PFSK-1 (cell line): ENCODE measurements around the gene SLC35B4.

ENCODE experiments used
- FOXP2 ChIP-seq: optimal IDR thresholded peaks from 2 replicates; pipeline ENCODE3; 2011; ENCODE audit warnings: borderline replicate concordance, control low read depth, inconsistent platforms; ENCODE audit not compliant: insufficient read depth; ENCODE audit errors: extremely low read length, extremely low read depth
- POLR2AphosphoS5 ChIP-seq: IDR thresholded peaks from 2 replicates; pipeline ENCODE4 v1.6.1; 2012; ENCODE audit warnings: low read depth, mild to moderate bottlenecking, control low read depth, low read length, moderate library complexity
- REST ChIP-seq, 2 experiments: IDR thresholded peaks; 2 replicates each; pipeline versions ENCODE4 v1.6.1 to v1.8.0; 2011 to 2012; ENCODE audit warnings: low read depth in 2 of 2, low read length in 2 of 2, control low read depth in 1 of 2, inconsistent platforms in 1 of 2, mild to moderate bottlenecking in 1 of 2, moderate library complexity in 1 of 2; ENCODE audit not compliant: insufficient read depth in 1 of 2
- SIN3A ChIP-seq: IDR thresholded peaks from 2 replicates; pipeline ENCODE4 v1.6.1; 2012; ENCODE audit warnings: mild to moderate bottlenecking, low read length, moderate library complexity, borderline replicate concordance; ENCODE audit not compliant: insufficient read depth
- TAF1 ChIP-seq: IDR thresholded peaks from 2 replicates; pipeline ENCODE4 v1.6.1; 2012; ENCODE audit warnings: low read length, control low read depth, borderline replicate concordance; ENCODE audit not compliant: insufficient read depth

SLC35B4 gene

DNA sequence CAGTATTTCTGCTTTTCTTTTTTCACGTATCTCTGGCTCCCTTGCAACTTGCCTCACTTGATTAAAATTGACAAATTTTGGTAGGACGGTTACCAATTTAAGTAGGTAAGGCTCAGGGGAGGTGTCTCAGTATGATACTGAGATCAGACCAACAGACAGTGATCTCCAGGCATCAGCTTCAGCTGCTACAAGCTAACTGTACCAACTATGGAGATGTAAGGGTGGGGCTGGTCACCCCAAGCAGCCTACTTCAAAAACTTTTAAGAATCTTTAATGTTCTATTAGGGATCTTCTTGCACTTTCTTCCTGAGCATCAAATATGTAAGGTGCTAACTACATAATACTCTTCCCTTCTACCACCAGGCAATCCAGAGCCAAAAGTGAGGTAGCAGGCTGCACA lies 26.9 kb downstream of the SLC35B4 start:
- TF ChIP-seq TAF1 (no peak), FOXP2 (no peak), POLR2AphosphoS5 (no peak), SIN3A (no peak), REST (IDR thresholded peaks at IDR 0.05; ENCODE audit: insufficient read depth in 1 of 2, low read depth in 2 of 2, low read length in 2 of 2) (no peak)

GRCh38 chr7:134289423-134289822 lies 27.3 kb downstream of the SLC35B4 start:
- TF ChIP-seq POLR2AphosphoS5 (no peak), SIN3A (no peak), TAF1 (no peak), REST (IDR thresholded peaks at IDR 0.05; ENCODE audit: insufficient read depth in 1 of 2, low read depth in 2 of 2, low read length in 2 of 2) (no peak), FOXP2 (no peak)

GRCh38 chr7:134287916-134288659 lies 28.6 kb downstream of the SLC35B4 start:
- no peak for TF ChIP-seq SIN3A
- no peak for TF ChIP-seq TAF1
- no peak for TF ChIP-seq FOXP2
- no peak for TF ChIP-seq POLR2AphosphoS5
- no peak for TF ChIP-seq REST (IDR thresholded peaks at IDR 0.05; ENCODE audit: insufficient read depth in 1 of 2, low read depth in 2 of 2, low read length in 2 of 2)

- TF ChIP-seq TAF1: no peak
- no peak for TF ChIP-seq FOXP2
These were observed 31.8 kb downstream of the SLC35B4 start for GRCh38 chr7:134284952-134285351.

DNA sequence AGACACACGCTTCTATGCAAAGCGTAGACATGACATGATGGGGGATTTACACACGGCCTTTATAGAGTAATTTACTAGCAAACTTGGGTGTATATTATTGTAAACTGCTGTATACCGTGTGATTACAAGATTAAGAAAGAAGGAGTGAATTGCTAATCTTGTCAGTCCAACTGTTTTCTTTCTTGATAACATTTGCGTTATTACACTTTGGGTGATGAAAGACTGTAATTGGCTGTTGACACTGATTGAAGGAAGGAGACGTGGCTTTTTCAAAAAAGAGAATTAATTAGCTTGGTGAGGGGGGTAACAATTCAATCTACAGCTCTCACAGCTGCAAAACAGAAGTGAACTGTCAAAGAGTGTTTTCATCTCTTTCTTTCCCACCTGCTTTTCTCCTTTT lies 32.7 kb downstream of the SLC35B4 start:
- no peak for TF ChIP-seq REST (IDR thresholded peaks at IDR 0.05; ENCODE audit: insufficient read depth in 1 of 2, low read depth in 2 of 2, low read length in 2 of 2)
- TF ChIP-seq FOXP2: no peak
